Measurements from ENCODE around the gene PPP6R2. TPM values are rescaled to one million over a fixed set of nuclear protein-coding genes. Genes with fewer than 3 reads are reported as not detected.

Gene PPP6R2
- total and polyA plus RNA-seq, 2 of the 4 experiments (the other 2 are of a cell fraction) = 49.2 to 51.6 TPM

GRCh38 chr22:50306753-50307749 lies 36.1 kb upstream of the PPP6R2 start, which contains the start of gene PLXNB2:
Gene PLXNB2, minus strand, starts transcription at chr22:50307646. Its CDS starts 17,062 bp downstream, at chr22:50290584.
- H4K5ac ChIP-seq (ENCODE audit: low read depth, low read length) = peak within 1 kb of the TSS; percentile 65
- H3K18ac ChIP-seq (ENCODE audit: low read depth, low read length) = peak within 1 kb of the TSS; percentile 86; the same call in 1 of the 2 replicates
- in situ Hi-C loops (cut with MboI; ENCODE audit: low sequenced_read_pairs) = no loop called here
- H4K20me1 ChIP-seq (ENCODE audit: insufficient read depth, low read length) = peaks cover 43% of the 10 kb centered on the region
- ATAC-seq (ENCODE audit: low read depth) (peak; percentile 61), DNase-seq (peak; percentile 80)
- peak within 1 kb of the TSS; percentile 98 for H3K14ac ChIP-seq (replicated peaks; ENCODE audit: low read depth, low read length)
- peak within 1 kb of the TSS; percentile 59 for H2BK20ac ChIP-seq (ENCODE audit: low read depth, low read length)
- peak within 1 kb of the TSS; percentile 96 for H3K27ac ChIP-seq (ENCODE audit: insufficient read depth, low read length)
- peak within 1 kb of the TSS; percentile 94 for H2BK5ac ChIP-seq (ENCODE audit: low read depth, low read length, poor library complexity, severe bottlenecking)
- peak within 1 kb of the TSS; percentile 95 for H2AK9ac ChIP-seq (replicated peaks; ENCODE audit: low read depth, low read length, poor library complexity)
- H3K9ac ChIP-seq (ENCODE audit: low read depth, low read length) = peak within 1 kb of the TSS; percentile 95
- H3K23ac ChIP-seq (ENCODE audit: low read depth, low read length) = peak within 1 kb of the TSS; percentile 86
- POLR2A ChIA-PET (ENCODE audit: unreplicated experiment) = no interaction called here
- H2AK5ac ChIP-seq (ENCODE audit: low read depth, low read length) = peak within 1 kb of the TSS; percentile 93
- peak within 1 kb of the TSS; percentile 94 for H4K91ac ChIP-seq (ENCODE audit: insufficient read depth, low read depth, low read length)
- peak within 1 kb of the TSS; percentile 97 for H3K4me3 ChIP-seq (ENCODE audit: insufficient read depth, low read depth, low read length)
- CTCF ChIA-PET = no interaction called here
- H3K4me2 ChIP-seq (ENCODE audit: low read depth, low read length) = peak within 1 kb of the TSS; percentile 85
- H3K79me1 ChIP-seq (ENCODE audit: low read depth in 1 of 2, low read length in 2 of 2) = peaks cover 0 to 39% of the 10 kb centered on the region in 2 experiments; a peak in 2 of 4 replicates
- WGBS, 2 experiments (ENCODE audit: extremely low coverage in 2 of 2, insufficient read length in 1 of 2) = 1% methylated on average over 42 of the region's 105 CpGs; no CpG with 5 or more reads in 1 of the 2 experiments
- BruUV-seq (replicated peaks) = no TSS peak
- H3K56ac ChIP-seq (ENCODE audit: extremely low read depth, insufficient read depth, low read length) = peak within 1 kb of the TSS; percentile 8; the same call in 1 of the 2 replicates
- dilution Hi-C loops (cut with HindIII; ENCODE audit: low sequenced_read_pairs, unreplicated experiment) = no loop called here
- peak within 1 kb of the TSS; percentile 93 to 94 for H4K8ac ChIP-seq (ENCODE audit: low read depth in 2 of 2, low read length in 2 of 2)
- H2BK120ac ChIP-seq (ENCODE audit: low read depth, low read length) = peak within 1 kb of the TSS; percentile 89
- H3K36me3 ChIP-seq (ENCODE audit: control insufficient read depth, insufficient read depth, low read length) = peaks cover 16% of the 10 kb centered on the region; the same call in 1 of the 2 replicates
- no peaks in the 10 kb centered on the region for H3K9me3 ChIP-seq (ENCODE audit: control insufficient read depth, insufficient read depth, low read length)
- peak within 1 kb of the TSS; percentile 95 for H3K4ac ChIP-seq (ENCODE audit: low read depth, low read length)
- H2AFZ ChIP-seq (replicated peaks; ENCODE audit: low read length, poor library complexity) = peak within 1 kb of the TSS; percentile 82
- peak within 1 kb of the TSS; percentile 94; the same call in 2 of the 3 replicates for H2BK15ac ChIP-seq (ENCODE audit: low read depth, low read length)
- H3K9me1 ChIP-seq (ENCODE audit: insufficient read depth, low read length) = peaks cover 21% of the 10 kb centered on the region
- TF ChIP-seq POLR2A (IDR thresholded peaks at IDR 0.05; ENCODE audit: low read depth, low read length) (peak; percentile 69), BHLHE40 (IDR thresholded peaks at IDR 0.05; ENCODE audit: low read depth, low read length) (no peak), MAZ (IDR thresholded peaks at IDR 0.05; ENCODE audit: borderline replicate concordance, low read depth, low read length) (peak; percentile 93), MXI1 (IDR thresholded peaks at IDR 0.05; ENCODE audit: borderline replicate concordance, low read depth, low read length) (peak; percentile 42; the same call in 1 of the 2 replicates)
- H3K27me3 ChIP-seq (ENCODE audit: control insufficient read depth, insufficient read depth, low read length) = no peaks in the 10 kb centered on the region
- intact Hi-C loops (cut with micrococcal nuclease) = loop anchor here (2.0 to 5.0 kb wide), 3 partner anchors 14 to 35 kb away; partner anchors contain the start of genes DENND6B and MAPK11
- H3K4me1 ChIP-seq (ENCODE audit: control insufficient read depth, insufficient read depth, low read length) = peaks cover 48% of the 10 kb centered on the region
